Hepatocyte (in vitro differentiated cells): Measurements from ENCODE around the gene NME5.

Experiments
- CTCF ChIP-seq: fragments of 200-600 bp; sonication (generic); IDR thresholded peaks from 2 replicates; pipeline ENCODE4 v1.5.1; 2016; ENCODE audit warnings: antibody characterized with exemption, mild to moderate bottlenecking; ENCODE audit not compliant: poor library complexity
- EZH2 ChIP-seq: fragments of 200-600 bp; sonication (generic); IDR thresholded peaks from 2 replicates; pipeline ENCODE4 v1.6.1; 2016; ENCODE audit warnings: antibody characterized with exemption, mild to moderate bottlenecking, borderline replicate concordance
- EZH2phosphoT487 ChIP-seq: fragments of 200-600 bp; sonication (generic); IDR thresholded peaks from one replicate; pipeline ENCODE4 v1.6.1; 2018; ENCODE audit warnings: antibody characterized with exemption, mild to moderate bottlenecking, low read depth, moderate library complexity; ENCODE audit not compliant: unreplicated experiment, severe bottlenecking

- TF ChIP-seq EZH2: no peak
- TF ChIP-seq CTCF: no peak
- TF ChIP-seq EZH2phosphoT487: no peak
Measured at GRCh38 chr5:138115254-138115653, 24.0 kb downstream of the NME5 start.
